ENCODE data around the gene COL4A2. TPM values are rescaled to one million over a fixed set of nuclear protein-coding genes. Genes with fewer than 3 reads are reported as not detected.
A peak's percentile ranks its signal among the peaks of the same experiment; 100 is the strongest.

COL4A2 gene
- total RNA-seq, 1 donor from 2014 or later = 1,333 TPM

DNA sequence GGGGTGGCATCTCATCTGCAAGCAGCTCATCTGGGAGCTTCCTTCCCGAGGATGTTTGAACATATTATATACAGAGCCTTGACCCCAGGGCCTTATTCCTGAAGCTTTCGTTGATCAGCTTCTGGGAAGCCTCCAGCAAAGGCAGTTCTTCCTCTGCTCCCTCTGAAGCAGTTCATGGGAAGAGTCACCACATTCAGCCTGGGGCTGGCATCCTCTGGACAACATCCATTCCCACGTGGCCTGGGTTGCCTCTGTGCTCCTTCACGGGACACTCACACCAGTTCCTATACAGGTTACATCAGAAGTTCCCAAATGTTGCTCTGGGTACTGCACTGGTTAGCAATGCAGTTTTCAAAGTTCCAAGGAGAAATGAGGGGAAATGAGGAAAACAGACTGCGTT lies 29.6 kb downstream of the COL4A2 start:
- DNase-seq (ENCODE audit: low spot score) = no peak

DNA sequence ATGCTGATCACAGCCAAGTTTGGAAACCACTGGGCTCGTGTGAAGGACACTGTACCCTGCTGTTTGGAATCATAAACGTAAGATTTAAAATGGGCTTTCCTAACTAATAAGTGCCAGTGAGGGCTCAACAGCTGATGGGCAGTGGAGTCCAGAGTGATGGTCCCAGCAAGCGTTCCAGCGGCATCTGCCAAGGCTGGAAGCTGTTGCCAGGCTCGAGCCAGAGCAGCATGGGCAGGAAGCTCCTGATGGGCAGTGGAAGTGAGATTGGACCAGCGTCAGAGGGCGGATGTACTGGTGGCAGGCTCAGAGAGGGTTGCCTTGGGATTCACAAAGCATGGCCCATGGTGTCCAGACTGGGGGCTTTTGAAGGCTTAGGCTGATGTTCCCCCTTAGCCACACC lies 30.2 kb downstream of the COL4A2 start:
- peak; percentile 67 for DNase-seq (ENCODE audit: low spot score)

DNA sequence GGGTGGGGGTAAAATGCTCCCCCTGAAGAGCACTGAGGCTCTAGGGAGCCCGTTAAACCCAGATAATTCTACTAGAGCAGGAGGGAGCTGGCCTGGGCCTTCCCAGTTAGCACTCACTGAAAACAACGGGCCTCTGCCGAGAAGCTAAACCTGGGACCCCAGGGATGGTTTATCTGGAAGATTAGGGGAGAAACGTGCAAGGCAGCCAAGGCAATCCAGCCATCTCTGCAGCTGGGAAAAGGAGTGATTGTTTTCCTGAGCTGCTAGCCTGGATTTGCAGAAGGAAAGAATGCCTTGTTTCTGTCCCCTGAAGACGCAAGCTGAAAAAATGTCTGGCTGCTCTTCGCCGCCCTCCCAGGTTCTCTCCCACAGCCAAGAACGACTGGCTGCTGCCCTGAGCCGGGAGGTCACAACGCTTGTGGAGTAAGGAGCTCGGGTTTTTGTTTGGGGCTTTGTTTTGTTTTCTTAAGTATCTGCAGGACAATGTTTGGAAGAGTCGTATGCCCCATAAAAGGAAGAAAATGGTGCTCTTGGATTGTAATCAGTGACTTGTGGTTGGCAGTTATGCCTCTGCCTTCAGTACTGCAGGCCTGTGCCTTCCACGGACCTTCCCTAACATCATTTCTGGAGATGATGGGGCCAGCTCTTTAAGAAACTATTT lies 31.5 kb downstream of the COL4A2 start:
- peak; percentile 82 for DNase-seq (ENCODE audit: low spot score)

DNA sequence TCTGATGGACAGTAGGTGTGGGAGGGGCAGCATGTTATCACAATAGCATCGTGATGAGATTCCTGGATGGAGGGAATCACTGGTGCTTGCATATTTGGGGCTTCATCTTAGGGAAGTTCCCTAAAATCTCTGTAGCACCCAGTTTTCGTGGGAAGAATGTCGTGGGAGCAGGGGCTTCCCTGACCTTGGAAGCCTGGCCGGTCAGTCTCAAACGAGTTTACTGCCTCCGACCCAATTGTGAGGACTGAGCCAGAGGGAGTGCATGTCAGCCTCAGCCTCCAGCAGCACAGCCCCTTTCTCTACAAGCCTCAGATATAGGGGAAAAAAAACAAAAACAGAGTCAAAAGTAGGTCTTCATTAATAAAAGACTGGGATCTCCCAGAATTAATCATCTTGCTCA lies 32.2 kb downstream of the COL4A2 start:
- DNase-seq (ENCODE audit: low spot score) = peak; percentile 68

DNA sequence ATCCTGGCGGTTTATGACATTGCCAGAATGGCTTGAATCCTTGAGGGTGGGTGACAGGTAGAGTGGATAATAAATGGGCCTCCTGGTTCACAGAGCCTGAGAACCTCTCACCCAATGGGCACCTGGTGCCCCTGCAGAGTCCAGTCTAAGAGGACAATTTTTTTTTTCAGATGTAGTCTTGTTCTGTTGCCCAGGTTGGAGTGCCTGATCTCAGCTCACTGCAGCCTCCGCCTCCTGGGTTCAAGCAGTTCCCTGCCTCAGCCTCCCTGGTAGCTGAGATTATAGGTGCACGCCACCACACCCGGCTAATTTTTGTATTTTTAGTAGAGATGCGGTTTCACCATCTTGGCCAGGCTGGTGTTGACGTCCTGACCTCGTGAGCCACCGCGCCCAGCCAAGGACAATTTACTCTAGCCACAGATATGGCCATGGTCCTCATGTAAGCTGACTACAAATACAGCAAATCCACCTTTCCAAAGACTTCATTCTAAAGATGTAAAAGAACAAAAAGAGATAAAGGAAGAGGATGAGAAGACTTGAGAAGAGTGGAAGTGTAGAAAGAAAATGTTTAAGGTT lies 33.0 kb downstream of the COL4A2 start:
- DNase-seq (ENCODE audit: low spot score) = peak; percentile 64

DNA sequence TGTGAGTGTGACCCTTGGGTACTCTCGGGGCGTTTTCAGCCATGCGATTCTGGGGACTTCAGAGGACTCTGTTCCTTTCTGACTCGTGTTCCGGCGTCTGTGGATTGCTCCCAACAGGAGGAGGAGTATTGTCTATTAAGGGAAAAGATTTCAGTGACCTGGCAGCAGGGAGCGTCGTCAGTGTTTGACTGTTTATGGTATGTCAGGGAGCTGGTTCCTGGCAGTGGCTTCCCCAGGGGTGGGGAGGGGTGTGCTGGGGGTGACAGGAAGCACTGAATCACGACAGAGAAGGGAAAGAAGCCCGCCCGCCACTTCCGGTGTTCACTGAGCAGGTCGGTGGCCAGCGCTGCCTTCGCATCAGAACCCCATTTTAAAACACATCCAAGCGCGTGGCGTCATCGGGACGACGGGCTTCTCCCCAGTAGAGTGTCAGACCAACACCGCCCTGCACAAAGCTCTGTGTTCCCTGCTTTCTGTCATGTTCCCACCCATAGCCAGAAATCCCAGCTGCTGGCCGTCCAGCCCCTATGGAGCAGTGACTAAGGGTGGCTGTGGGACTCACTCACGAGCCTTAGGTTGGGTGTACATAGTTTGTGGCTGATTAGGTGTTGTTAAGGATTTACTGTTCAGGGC lies 33.8 kb downstream of the COL4A2 start:
- peak; percentile 93 for DNase-seq (ENCODE audit: low spot score)

DNA sequence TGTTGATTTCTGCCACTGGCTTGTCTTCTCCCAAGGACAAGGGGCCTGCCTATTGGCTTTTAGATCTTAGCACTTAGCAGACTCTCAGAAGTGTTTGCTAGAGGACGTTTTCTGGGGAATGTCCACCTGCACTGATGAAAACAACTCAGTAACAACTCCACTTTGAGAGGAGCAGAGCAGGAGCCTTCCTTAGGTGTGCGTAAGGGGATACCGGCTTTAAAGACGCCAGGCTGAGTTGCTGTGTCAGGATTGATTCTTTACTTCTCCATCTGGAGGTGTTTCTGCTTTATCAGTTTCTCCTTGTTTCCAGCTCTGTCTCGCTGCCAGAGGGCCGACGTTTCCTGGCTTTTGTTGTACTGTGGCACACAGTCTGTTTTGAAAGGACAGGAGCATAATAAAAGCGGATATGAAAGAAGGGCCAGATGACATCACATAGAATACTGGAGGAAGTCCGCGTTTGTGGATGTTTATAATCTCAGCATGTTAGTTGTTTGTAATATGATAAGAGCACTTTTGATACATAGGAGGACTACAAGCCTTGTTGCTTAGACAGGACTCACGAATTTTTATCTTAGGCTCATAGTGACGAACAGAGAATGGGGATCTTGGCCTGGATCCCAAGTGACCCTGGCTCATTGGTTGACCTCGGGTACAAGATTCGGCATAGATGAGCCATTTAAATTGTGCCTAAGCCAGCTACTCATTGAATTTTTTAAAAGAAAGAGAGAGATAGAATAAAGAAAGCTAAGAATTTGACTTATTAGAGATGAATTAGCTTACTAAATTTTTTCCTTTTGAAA lies 34.6 kb downstream of the COL4A2 start:
- no peak for DNase-seq (ENCODE audit: low spot score)

DNA sequence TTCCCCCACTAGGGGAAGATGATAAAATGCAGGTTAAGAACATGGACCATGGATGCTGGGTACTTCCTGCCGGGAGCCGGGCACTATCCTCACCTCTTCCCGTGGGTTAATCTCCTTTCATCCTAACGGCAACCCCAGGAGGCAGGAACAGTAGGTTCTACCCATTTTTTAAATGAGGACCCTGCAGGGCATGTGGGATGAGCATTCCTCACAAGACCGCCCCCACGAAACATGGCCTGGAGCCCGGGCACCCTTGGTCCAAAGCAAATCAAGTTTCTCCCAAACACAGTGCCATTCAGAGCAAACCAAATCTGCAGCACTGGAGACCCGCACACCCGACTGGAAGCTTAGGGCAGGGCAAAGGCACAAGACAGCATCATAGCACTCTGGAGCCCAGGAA lies 35.4 kb downstream of the COL4A2 start:
- DNase-seq (ENCODE audit: low spot score) = peak; percentile 72

DNA sequence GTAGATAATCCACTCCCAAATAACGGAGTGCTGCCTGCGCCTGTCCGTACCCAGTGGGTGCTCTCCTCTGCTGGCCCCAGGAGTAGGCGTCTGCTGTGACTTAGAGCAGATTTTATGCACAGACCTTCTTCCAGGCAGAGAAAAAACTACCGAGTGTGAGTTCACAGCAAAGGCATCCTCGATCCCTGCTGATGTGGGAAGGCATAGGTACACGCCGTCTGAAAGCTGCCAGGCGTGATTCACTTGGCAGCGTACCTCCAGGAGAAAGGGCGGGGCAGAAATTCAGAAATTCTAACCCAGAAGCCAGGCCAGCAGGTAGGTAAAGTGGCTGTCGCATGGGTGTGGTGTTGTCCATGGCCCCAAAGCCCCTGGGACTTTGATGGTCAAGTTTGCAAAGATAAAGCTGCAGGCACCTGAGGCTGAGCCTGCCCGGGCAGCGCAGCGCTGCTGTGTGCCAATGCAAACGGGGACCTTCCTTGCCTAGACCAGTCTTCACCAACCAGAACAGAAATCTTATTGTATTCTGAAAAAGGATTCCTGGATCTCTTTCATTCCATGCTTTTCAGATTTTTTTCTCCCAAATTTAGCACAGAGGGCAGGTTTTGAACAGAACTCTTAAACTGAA lies 36.3 kb downstream of the COL4A2 start:
- no peak for DNase-seq (ENCODE audit: low spot score)

DNA sequence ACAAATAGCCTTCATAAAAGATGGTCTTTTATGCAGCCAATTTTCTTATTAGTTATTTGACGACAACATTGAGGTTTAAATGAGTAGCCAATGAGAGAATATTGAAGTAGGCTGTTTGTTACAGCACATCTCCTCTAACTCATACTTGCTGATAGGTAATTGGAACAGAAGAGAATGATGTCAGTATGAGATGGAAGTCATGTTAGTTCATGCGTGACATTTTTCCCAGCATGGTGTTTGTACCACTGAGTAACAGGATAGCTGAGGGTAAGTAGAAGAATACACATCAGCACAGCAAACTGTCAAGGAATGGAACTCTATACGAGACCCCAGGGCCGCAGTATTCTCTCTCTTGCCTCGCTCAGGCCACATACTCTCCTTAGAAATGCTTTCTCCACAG lies 37.2 kb downstream of the COL4A2 start:
- DNase-seq (ENCODE audit: low spot score) = no peak

DNA sequence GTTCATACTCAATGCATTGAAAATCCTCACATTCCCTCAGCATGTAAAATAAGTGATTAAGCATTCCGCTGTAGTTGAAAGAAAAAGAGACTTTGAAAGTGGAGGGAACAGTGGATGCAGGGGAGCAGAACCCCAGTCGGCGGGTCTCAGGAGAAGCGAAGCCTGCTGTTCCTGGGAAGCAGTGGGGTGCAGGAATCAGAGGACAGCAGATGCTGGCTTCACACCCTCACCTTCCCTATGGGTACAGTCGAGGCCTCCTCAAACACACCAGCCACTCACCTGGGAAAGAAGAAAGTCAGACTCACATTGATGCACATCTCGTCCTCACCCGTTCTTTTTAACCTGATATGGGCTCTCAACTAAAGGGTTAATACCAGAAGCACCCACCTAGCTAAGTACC lies 38.2 kb downstream of the COL4A2 start:
- DNase-seq (ENCODE audit: low spot score) = no peak

DNA sequence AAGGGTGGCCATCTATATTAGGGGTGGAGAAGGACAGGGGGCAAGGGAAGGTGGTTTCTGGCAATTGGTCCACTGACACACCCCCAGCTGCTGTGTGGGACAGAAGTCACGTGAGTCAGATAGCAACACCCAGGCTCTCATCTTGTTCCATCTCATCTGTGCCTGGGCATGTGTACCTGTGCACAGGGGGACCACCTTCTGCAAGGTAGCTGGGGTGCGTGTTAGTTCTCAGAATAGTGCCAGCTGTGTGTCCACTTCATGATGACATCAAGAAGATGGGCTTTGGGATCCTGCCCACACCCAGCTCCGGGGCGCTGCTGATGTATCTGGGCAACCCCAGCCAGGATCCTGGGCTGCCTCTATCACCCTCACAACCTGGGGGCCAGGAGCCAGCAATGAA lies 38.6 kb downstream of the COL4A2 start:
- no peak for DNase-seq (ENCODE audit: low spot score)

DNA sequence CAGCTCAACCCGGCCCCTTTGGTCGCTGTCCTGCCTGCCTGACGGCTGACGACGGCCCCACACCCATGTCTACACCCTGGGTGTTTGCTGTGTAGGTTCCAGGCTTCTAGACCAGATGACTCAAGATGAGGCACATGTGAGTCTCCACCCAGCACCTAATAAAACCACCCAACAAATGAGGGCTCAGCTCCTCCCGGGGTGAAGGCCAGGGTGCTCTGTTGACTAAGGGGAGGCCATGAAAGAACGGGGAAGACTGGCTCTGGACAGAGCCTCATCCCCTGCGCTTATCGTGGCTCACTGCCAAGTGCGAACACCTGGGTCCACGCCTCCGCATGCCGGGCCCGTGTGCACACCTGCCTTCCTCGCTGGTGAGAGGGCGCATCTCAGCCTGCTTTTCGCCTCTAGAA lies 39.6 kb downstream of the COL4A2 start:
- no peak for DNase-seq (ENCODE audit: low spot score)

DNA sequence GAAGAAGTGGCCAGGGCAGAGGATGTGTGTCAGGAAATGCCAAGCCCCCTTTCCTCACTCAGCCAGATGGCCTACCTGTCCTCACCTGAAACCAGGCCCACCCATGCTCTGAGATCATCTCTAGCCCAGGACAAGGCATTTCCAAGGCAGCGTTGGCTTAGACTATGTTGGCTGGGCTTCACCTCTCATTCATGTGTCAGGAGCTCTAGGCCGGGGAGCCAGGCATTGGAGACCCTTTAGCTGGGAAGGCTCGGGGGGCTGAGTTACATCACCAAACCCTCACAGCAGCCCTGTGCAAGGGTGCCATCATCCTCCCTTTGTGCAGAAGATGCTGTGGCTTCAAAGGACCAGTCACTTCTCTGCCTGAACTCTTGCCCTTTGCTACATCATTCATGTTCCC lies 40.0 kb downstream of the COL4A2 start:
- DNase-seq (ENCODE audit: low spot score) = no peak

DNA sequence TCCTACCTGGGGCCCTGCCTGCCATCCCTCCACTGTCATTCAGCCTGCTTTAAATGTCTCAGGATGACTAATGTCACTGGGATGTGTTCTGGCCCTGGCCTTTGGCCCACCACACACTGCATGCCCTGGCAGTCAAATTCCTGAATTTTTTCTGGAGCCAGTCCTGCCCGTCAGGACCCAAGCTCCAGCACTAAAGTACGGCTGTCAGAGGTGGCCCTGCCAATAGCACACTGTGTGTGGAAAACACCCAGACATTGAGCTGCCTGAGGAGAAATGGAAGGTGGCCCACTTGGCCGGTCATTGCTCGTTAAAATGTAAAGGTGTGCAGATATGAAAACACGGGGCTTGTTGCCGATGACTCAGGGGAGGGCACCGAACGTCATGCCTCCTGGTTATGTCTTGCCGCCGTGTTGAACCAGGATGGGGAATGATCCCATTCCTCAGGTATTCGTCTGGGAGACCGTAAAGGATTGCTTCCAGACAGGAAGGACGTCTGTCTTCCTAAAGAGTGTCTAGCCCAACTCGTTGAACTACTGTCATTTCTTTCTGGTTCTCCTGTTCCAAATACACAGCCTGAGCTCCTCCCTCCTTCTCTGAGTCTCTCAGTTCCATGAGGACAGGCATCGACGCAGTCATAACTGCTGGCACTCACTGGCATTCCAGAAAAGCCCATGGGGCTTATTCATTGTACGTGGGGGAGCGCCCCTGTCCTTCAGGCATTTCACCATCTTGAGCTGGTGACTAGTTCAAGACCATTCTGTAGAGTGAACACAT lies 40.6 kb downstream of the COL4A2 start:
- DNase-seq (ENCODE audit: low spot score) = no peak

DNA sequence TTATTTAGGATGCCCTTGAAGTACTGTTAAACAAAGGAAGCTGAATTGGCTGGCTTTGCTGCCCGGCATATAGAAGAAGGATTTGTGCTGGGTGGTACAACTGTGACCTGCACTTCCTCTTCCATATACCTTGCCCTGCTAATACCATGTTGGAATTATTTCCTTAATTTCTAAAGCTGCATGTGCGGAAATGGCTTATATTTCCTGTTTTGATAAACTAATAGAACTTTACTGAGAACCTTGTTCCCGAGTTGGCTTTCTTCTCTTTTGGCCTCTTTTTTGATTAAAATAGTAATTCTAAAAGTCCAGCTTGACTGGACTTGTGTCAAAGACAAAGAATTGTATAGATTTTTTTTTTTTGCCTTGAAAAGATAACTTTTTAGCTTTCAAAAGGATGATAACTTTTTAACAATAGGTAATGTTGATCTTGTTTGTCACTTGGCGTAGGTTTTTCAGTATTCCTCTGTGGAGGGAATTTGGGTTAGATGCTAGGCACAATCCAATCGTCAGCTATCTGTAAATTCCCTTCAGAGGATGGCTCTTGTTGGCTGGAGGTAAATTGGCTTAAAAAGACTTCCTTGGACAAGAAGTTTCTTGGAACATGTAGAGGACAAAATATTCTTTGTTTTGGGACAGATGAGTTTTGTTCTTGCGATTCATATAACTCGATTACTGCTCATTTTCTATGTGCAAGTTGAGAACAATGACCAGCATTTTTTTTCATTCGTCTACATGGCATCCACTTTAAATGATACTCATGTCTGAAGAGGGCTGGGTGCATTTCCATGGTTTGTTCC lies 41.4 kb downstream of the COL4A2 start:
- DNase-seq (ENCODE audit: low spot score) = no peak

DNA sequence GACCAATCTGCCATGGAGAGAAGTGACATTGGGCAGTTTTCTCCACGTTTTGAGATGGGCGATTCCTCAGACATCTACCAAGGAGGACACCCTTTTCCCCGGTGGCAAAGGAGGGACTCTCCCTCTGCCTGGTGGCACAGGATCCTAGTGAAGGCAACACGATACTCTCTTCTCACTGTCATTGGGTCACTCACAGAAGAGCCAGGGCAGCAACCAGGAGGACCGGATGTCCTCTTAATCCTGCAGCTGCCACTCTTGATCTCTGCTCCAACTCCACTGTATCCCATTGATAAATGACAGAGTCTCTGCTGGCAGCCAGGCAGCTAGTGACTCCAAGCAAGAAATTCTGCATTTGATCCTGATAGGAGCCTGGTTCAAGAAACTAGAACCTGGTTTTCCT lies 42.2 kb downstream of the COL4A2 start:
- DNase-seq (ENCODE audit: low spot score) = no peak

DNA sequence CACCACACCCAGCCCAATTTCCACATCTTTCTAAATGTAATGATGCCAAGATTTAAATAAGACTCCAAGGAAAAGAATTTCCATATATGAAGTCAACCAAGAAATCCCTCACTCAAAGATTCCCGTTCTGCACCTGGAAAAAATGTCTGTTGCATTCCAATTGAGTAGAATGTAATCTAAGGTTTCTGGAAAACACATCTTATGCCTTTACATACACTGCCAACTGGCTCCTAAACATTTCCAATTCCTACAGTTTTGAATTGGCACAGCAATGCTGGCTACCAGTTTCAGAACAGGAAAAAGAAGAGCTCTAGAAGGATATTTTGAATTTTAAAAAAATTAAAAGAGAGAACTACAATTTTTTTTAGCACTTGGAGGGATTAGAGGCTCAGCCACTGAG lies 43.0 kb downstream of the COL4A2 start:
- no peak for DNase-seq (ENCODE audit: low spot score)

DNA sequence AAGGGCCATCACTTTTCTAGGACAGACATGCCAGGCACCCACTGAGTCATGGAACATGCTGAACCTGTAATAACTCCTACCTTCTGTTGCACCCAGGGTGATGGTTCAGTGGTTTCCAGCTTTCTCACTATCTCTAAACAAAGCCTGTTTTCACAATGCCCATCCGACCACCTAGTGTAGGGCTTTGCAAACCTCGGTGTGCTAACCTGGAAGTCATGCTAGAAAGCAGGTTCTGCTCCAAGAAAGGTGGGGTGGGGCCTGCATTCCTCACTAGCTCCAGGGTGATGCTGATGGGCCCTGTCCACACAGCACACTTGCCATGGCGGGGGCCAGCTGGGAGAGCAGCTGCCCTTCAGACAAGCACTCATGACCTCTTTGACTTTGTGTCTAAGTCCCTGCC lies 43.4 kb downstream of the COL4A2 start:
- DNase-seq (ENCODE audit: low spot score) = no peak
